GM12878 (cell line): ENCODE measurements around the gene NAA25. TPM values are rescaled to one million over a fixed set of nuclear protein-coding genes. Genes with fewer than 3 reads are reported as not detected.
A peak's percentile ranks its signal among the peaks of the same experiment; 100 is the strongest.

Experiments used
- ATAC-seq: fragments of 200-7000 bp; cut with Tn5 transposase; 3 replicates; pipeline ENCODE4 v1.9.1; 2020; ENCODE audit warnings: mild to moderate bottlenecking, moderate library complexity
- BruUV-seq: library from RNA; stranded (reverse); fragments of 400-500 nt; replicated peaks from 2 replicates; lab custom pipeline; 2021; lab: Mats Ljungman, UMichigan
- CTCF ChIA-PET: fragments of 300-600 bp; sonication (Branson Sonifier 250); formaldehyde crosslinking; extraction: SDS; loops from one replicate; lab custom pipeline; 2021; ENCODE audit warnings: inconsistent platforms; lab: Yijun Ruan, JAX
- POLR2A ChIA-PET: fragments of 350-600 bp; formaldehyde crosslinking; extraction: SDS; loops from one replicate; lab custom pipeline; 2021; ENCODE audit warnings: inconsistent platforms; lab: Charles Lee
- RAD21 ChIA-PET: fragments of 300-600 bp; sonication (Branson Sonifier 250); formaldehyde crosslinking; loops from one replicate; lab custom pipeline; 2023; ENCODE audit warnings: antibody characterized with exemption; ENCODE audit not compliant: unreplicated experiment; lab: Charles Lee
- SMC1A ChIA-PET: fragments of 300-600 bp; sonication (Branson Sonifier 250); formaldehyde crosslinking; loops from one replicate; lab custom pipeline; 2023; ENCODE audit not compliant: unreplicated experiment, uncharacterized antibody; lab: Charles Lee
- DNase-seq: peaks from one replicate; pipeline ENCODE4 v3.0.0-alpha.2; 2011; ENCODE audit warnings: low read depth, low spot score
- FAIRE-seq: peaks from 3 replicates; lab custom pipeline; 2011; peaks lifted over from hg19 to GRCh38; lab: Jason Lieb, UNC
- H2AFZ ChIP-seq: 2 replicates; pipeline ENCODE4 v1.6.0; 2011; ENCODE audit warnings: low read depth, low read length, control low read depth; ENCODE audit not compliant: control insufficient read depth
- H3K27ac ChIP-seq: 2 replicates; pipeline ENCODE4 v1.5.1; 2011; ENCODE audit warnings: control low read depth; ENCODE audit not compliant: control insufficient read depth, insufficient read depth
- H3K27me3 ChIP-seq, 2 experiments: replicated peaks in 1 of 2; 2 replicates each; pipeline versions ENCODE4 v1.6.0 to v1.6.1; 2011; ENCODE audit warnings: low read length in 1 of 2; ENCODE audit not compliant: control insufficient read depth in 2 of 2, insufficient read depth in 2 of 2
- H3K36me3 ChIP-seq, 2 experiments: 2 replicates each; pipeline ENCODE4 v1.5.1; 2011; ENCODE audit warnings: low read length in 1 of 2; ENCODE audit not compliant: control insufficient read depth in 2 of 2, insufficient read depth in 2 of 2
- H3K4me1 ChIP-seq: 2 replicates; pipeline ENCODE4 v1.6.1; 2011; ENCODE audit warnings: mild to moderate bottlenecking, low read length, moderate library complexity, mixed read lengths; ENCODE audit not compliant: control insufficient read depth, insufficient read depth
- H3K4me2 ChIP-seq: 2 replicates; pipeline ENCODE4 v1.6.0; 2011; ENCODE audit warnings: control low read depth; ENCODE audit not compliant: control insufficient read depth, insufficient read depth
- H3K4me3 ChIP-seq: fragments of 200-600 bp; sonication (generic); 2 replicates; pipeline ENCODE4 v1.5.1; 2016
- H3K79me2 ChIP-seq: 2 replicates; pipeline ENCODE4 v1.6.0; 2011; ENCODE audit warnings: low read length; ENCODE audit not compliant: control insufficient read depth, insufficient read depth
- H3K9ac ChIP-seq: 2 replicates; pipeline ENCODE4 v1.8.0; 2011; ENCODE audit warnings: low read length, control low read depth, mixed read lengths; ENCODE audit not compliant: control insufficient read depth, insufficient read depth
- H3K9me3 ChIP-seq: replicated peaks from 3 replicates; pipeline ENCODE4 v1.5.1; 2011; ENCODE audit warnings: mild to moderate bottlenecking, low read length; ENCODE audit not compliant: control insufficient read depth, insufficient read depth
- H4K20me1 ChIP-seq: 2 replicates; pipeline ENCODE4 v1.6.0; 2011; ENCODE audit not compliant: control insufficient read depth, insufficient read depth
- BHLHE40 ChIP-seq, 2 experiments: fragments of 450-650 bp in 1 of 2; IDR thresholded peaks; 2 replicates each; pipeline ENCODE4 v1.6.1; 2011 to 2017; ENCODE audit warnings: low read depth in 2 of 2, borderline replicate concordance in 1 of 2, improper control_type of control experiment in 1 of 2, low read length in 1 of 2, mild to moderate bottlenecking in 1 of 2
- CBX5 ChIP-seq: sonication (generic); IDR thresholded peaks from 2 replicates; pipeline ENCODE4 v1.6.1; 2016; ENCODE audit warnings: low read depth, moderate library complexity, mild to moderate bottlenecking, inconsistent platforms
- CHD2 ChIP-seq: IDR thresholded peaks from 2 replicates; pipeline ENCODE4 v1.6.1; 2011; ENCODE audit warnings: low read depth, low read length, improper control_type of control experiment, borderline replicate concordance
- CREM ChIP-seq: IDR thresholded peaks from 2 replicates; pipeline ENCODE4 v1.6.1; 2014; ENCODE audit warnings: antibody characterized with exemption, low read depth
- GABPA ChIP-seq: IDR thresholded peaks from 2 replicates; pipeline ENCODE4 v1.6.1; 2014; ENCODE audit warnings: antibody characterized with exemption, low read depth, mild to moderate bottlenecking, inconsistent platforms
- IKZF2 ChIP-seq, 2 experiments: fragments of 450-650 bp; IDR thresholded peaks; 2 replicates each; pipeline ENCODE4 v1.6.1; 2017; ENCODE audit warnings: mild to moderate bottlenecking in 2 of 2, moderate library complexity in 2 of 2
- KLF5 ChIP-seq: fragments of 450-650 bp; IDR thresholded peaks from 2 replicates; pipeline ENCODE4 v1.6.1; 2014; ENCODE audit warnings: mild to moderate bottlenecking; ENCODE audit not compliant: partially characterized antibody
- NFYB ChIP-seq: IDR thresholded peaks from 2 replicates; pipeline ENCODE4 v1.6.1; 2011; ENCODE audit warnings: low read depth, mild to moderate bottlenecking, low read length, improper control_type of control experiment, moderate library complexity; ENCODE audit not compliant: insufficient read depth
- RUNX3 ChIP-seq: IDR thresholded peaks from 2 replicates; pipeline ENCODE4 v1.6.1; 2012; ENCODE audit warnings: low read length, inconsistent platforms
- SUPT20H ChIP-seq: IDR thresholded peaks from 2 replicates; pipeline ENCODE4 v1.6.1; 2011; ENCODE audit warnings: low read depth, mild to moderate bottlenecking, low read length, moderate library complexity, borderline replicate concordance; ENCODE audit not compliant: control insufficient read depth
- TAF1 ChIP-seq: IDR thresholded peaks from 2 replicates; pipeline ENCODE4 v1.6.1; 2011; ENCODE audit warnings: mild to moderate bottlenecking, low read depth, low read length, borderline replicate concordance
- TARDBP ChIP-seq: IDR thresholded peaks from 2 replicates; pipeline ENCODE4 v1.6.1; 2016; ENCODE audit warnings: borderline replicate concordance
- TCF7 ChIP-seq: IDR thresholded peaks from 2 replicates; pipeline ENCODE4 v1.6.1; 2014; ENCODE audit warnings: antibody characterized with exemption, borderline replicate concordance
- ZNF24 ChIP-seq: fragments of 450-650 bp; IDR thresholded peaks from 2 replicates; pipeline ENCODE4 v1.6.1; 2017; ENCODE audit warnings: antibody characterized with exemption, mild to moderate bottlenecking
- WGBS: methylation state at CpG from one replicate; pipeline ENCODE4 v1.1.6; 2016; ENCODE audit warnings: low lambda C conversion rate; ENCODE audit not compliant: insufficient replicate concordance, insufficient coverage; ENCODE audit errors: missing lambda C conversion rate; 5-methylcytosine and 5-hydroxymethylcytosine counted together
- in situ Hi-C: fragments of 300-500 bp; cut with MboI; formaldehyde crosslinking; loops from 9 replicates; pipeline ENCODE4 v1.14.3; 2018; ENCODE audit warnings: mixed read lengths
- intact Hi-C: fragments of 100-400 bp; cut with micrococcal nuclease; formaldehyde crosslinking; loops from one replicate; pipeline ENCODE4 v1.14.2; 2022; ENCODE audit not compliant: unreplicated experiment
- polyA plus RNA-seq, 11 experiments: library from polyadenylated mRNA; depleted of rRNA in 4 of 11; unstranded in 6 of 11; stranded (reverse) in 5 of 11; fragments of >200 nt; fragmentation: Nextera tagmentation in 4 of 11; fragmentation: Illumina TruSeq in 1 of 11; extraction: Ambion mirVana in 4 of 11; extraction: Trizol in 1 of 11; gene quantifications; 1 replicate in 1 of 11; 2 replicates in 10 of 11; pipeline versions ENCODE4 v1.2.1 to v1.2.3, GENCODE V29; 2011 to 2016; ENCODE audit warnings: inconsistent platforms in 2 of 11, missing spikeins in 2 of 11, low read depth in 1 of 11
- total RNA-seq, 4 experiments: library from RNA; depleted of rRNA in 3 of 4; stranded (reverse); fragments of >200 nt in 3 of 4; fragmentation: Illumina TruSeq in 1 of 4; extraction: Trizol in 1 of 4; gene quantifications; 2 replicates each; pipeline versions ENCODE4 v1.2.1 to v1.2.3, GENCODE V29; 2013 to 2021
- TF ChIP-seq, protein P1 (sequence below), 3 experiments: IDR thresholded peaks in 2 of 3; conservative IDR thresholded peaks in 1 of 3; 2 replicates each; pipeline ENCODE4 v1.5.1; 2011; ENCODE audit warnings: low read depth in 3 of 3, low read length in 3 of 3, mild to moderate bottlenecking in 3 of 3, control low read depth in 2 of 3, moderate library complexity in 2 of 3, inconsistent platforms in 1 of 3, mixed read lengths in 1 of 3; ENCODE audit not compliant: control insufficient read depth in 2 of 3, insufficient read depth in 1 of 3; ENCODE audit errors: extremely low read depth in 1 of 3
- TF ChIP-seq, protein P2 (sequence below): fragments of 450-650 bp; formaldehyde crosslinking; IDR thresholded peaks from 2 replicates; pipeline ENCODE4 v1.5.0; 2022; ENCODE audit warnings: mild to moderate bottlenecking, missing genetic modification characterization
- TF ChIP-seq, protein P3 (sequence below): fragments of 450-650 bp; IDR thresholded peaks from 2 replicates; pipeline ENCODE4 v1.6.1; 2017; ENCODE audit warnings: borderline replicate concordance

NAA25 gene
- total and polyA plus RNA-seq, 10 of the 15 experiments (the other 5 are each of a cell fraction or from before 2014, with no cell fraction given) = 15.0 to 39.2 (median 29.4) TPM

DNA sequence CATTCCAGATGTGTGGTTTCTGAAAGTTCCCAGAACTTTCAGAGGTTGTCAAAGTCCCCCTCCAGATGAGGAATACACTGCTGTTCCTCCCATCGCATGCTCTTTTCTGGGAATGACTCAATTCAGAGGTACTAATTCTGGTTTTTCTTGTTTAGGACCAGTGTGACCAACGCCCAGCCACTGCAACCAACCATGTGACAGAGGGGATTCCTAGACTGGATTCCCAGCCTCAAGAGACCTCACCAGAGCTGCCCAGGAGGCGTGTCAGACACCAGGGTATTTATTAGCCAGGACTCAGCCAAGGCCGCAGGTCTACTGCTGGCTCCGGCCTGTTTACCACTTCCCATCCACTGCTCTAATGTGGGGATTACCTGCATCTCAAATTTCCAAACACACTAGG is 41.0 kb upstream of the NAA25 start (continued):
- TF ChIP-seq TAF1 (no peak), CREM (no peak), TARDBP (no peak), SUPT20H (no peak), IKZF2 (IDR thresholded peaks at IDR 0.05) (peak in 1 of 2 experiments; percentile 44; a peak in 2 of 4 replicates)
- TF ChIP-seq, protein P1, sequence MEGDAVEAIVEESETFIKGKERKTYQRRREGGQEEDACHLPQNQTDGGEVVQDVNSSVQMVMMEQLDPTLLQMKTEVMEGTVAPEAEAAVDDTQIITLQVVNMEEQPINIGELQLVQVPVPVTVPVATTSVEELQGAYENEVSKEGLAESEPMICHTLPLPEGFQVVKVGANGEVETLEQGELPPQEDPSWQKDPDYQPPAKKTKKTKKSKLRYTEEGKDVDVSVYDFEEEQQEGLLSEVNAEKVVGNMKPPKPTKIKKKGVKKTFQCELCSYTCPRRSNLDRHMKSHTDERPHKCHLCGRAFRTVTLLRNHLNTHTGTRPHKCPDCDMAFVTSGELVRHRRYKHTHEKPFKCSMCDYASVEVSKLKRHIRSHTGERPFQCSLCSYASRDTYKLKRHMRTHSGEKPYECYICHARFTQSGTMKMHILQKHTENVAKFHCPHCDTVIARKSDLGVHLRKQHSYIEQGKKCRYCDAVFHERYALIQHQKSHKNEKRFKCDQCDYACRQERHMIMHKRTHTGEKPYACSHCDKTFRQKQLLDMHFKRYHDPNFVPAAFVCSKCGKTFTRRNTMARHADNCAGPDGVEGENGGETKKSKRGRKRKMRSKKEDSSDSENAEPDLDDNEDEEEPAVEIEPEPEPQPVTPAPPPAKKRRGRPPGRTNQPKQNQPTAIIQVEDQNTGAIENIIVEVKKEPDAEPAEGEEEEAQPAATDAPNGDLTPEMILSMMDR (IDR thresholded peaks at IDR 0.05 in 2 of 3, conservative IDR thresholded peaks at IDR 0.05 in 1 of 3; ENCODE audit: control insufficient read depth in 2 of 3, extremely low read depth in 1 of 3, insufficient read depth in 1 of 3, low read depth in 3 of 3, low read length in 3 of 3) = no peak

DNA sequence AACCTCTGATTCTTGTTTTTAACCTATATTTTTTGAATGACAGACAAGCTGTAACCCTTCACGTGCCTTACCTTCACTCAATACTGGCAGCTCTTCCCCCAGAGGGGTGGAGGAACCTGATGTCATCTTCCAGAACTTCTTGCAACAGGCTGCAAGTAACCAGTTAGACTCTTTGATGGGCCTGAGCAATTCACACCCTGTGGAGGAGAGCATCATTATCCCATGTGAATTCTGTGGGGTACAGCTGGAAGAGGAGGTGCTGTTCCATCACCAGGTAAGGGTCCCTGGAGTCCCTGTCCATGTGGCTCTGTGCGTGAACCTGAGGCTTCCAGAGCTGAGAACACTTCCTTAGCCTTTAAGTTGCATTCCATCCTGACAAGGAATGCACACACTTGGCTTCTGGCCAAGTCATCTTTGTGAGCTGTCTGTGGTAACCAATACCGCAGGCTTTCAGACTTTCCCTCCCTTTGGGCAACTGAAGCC is 39.5 kb upstream of the NAA25 start:
- WGBS = 94% methylated on average over 3 of the region's 3 CpGs
- Histone ChIP-seq H3K4me2 (no peak overlapping the region), H3K9me3 (no peaks in the 10 kb centered on the region; the same call in 2 of the 3 replicates), H3K27ac (no peak overlapping the region), H3K4me3 (no peak overlapping the region), H3K36me3 (peaks cover 11 to 34% of the 10 kb centered on the region in 2 experiments), H3K9ac (no peak overlapping the region), H3K4me1 (peaks cover 3% of the 10 kb centered on the region; the same call in 1 of the 2 replicates), H4K20me1 (no peaks in the 10 kb centered on the region), H3K79me2 (no peaks in the 10 kb centered on the region), H3K27me3 (no peaks in the 10 kb centered on the region), H2AFZ (no peak overlapping the region)
- DNase-seq (no peak), FAIRE-seq (no peak), ATAC-seq (no peak)
- intact Hi-C loops (no loop called here), in situ Hi-C loops (no loop called here)
- ChIA-PET POLR2A (interaction anchor here (0.5 to 1.2 kb wide), 2 partner anchors 23 to 269 kb away, joined by 3 to 6 read pairs; partner anchors contain the start of gene TRAFD1), RAD21 (no interaction called here), CTCF (interaction anchor here (0.9 to 1.3 kb wide), 3 partner anchors 22 to 50 kb away, joined by 3 to 4 read pairs (median 4); no protein-coding TSS in a partner anchor), SMC1A (interaction anchor here (0.9 to 1.2 kb wide), 2 partner anchors 11 to 16 kb away, joined by 3 read pairs; no protein-coding TSS in a partner anchor)
- BruUV-seq = no TSS peak
- TF ChIP-seq CBX5 (no peak), ZNF24 (no peak), BHLHE40 (IDR thresholded peaks at IDR 0.05; ENCODE audit: borderline replicate concordance in 1 of 2, low read depth in 2 of 2, low read length in 1 of 2) (no peak), GABPA (no peak), CHD2 (no peak), TCF7 (no peak), KLF5 (no peak), NFYB (no peak), RUNX3 (no peak)
- TF ChIP-seq, protein P2, sequence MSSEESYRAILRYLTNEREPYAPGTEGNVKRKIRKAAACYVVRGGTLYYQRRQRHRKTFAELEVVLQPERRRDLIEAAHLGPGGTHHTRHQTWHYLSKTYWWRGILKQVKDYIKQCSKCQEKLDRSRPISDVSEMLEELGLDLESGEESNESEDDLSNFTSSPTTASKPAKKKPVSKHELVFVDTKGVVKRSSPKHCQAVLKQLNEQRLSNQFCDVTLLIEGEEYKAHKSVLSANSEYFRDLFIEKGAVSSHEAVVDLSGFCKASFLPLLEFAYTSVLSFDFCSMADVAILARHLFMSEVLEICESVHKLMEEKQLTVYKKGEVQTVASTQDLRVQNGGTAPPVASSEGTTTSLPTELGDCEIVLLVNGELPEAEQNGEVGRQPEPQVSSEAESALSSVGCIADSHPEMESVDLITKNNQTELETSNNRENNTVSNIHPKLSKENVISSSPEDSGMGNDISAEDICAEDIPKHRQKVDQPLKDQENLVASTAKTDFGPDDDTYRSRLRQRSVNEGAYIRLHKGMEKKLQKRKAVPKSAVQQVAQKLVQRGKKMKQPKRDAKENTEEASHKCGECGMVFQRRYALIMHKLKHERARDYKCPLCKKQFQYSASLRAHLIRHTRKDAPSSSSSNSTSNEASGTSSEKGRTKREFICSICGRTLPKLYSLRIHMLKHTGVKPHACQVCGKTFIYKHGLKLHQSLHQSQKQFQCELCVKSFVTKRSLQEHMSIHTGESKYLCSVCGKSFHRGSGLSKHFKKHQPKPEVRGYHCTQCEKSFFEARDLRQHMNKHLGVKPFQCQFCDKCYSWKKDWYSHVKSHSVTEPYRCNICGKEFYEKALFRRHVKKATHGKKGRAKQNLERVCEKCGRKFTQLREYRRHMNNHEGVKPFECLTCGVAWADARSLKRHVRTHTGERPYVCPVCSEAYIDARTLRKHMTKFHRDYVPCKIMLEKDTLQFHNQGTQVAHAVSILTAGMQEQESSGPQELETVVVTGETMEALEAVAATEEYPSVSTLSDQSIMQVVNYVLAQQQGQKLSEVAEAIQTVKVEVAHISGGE (CRISPR knock-in tag) = no peak
- TF ChIP-seq, protein P3, sequence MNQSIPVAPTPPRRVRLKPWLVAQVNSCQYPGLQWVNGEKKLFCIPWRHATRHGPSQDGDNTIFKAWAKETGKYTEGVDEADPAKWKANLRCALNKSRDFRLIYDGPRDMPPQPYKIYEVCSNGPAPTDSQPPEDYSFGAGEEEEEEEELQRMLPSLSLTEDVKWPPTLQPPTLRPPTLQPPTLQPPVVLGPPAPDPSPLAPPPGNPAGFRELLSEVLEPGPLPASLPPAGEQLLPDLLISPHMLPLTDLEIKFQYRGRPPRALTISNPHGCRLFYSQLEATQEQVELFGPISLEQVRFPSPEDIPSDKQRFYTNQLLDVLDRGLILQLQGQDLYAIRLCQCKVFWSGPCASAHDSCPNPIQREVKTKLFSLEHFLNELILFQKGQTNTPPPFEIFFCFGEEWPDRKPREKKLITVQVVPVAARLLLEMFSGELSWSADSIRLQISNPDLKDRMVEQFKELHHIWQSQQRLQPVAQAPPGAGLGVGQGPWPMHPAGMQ = no peak
